HCT116 (cell line): Measurements from ENCODE around the gene SYNE1.

Experiments
- CTCF ChIP-seq, 3 experiments: fragments of 200-600 bp in 1 of 3; sonication (generic) in 1 of 3; IDR thresholded peaks in 2 of 3; conservative IDR thresholded peaks in 1 of 3; 2 replicates each; pipeline ENCODE4 v1.5.1; 2012 to 2017; ENCODE audit warnings: low read depth in 2 of 3, low read length in 2 of 3, antibody characterized with exemption in 1 of 3, borderline replicate concordance in 1 of 3, control low read depth in 1 of 3, mild to moderate bottlenecking in 1 of 3, mixed read lengths in 1 of 3, mixed run types in 1 of 3, moderate library complexity in 1 of 3; ENCODE audit not compliant: insufficient read depth in 1 of 3
- EZH2phosphoT487 ChIP-seq: fragments of 200-600 bp; IDR thresholded peaks from 2 replicates; pipeline ENCODE4 v1.6.1; 2018; ENCODE audit warnings: antibody characterized with exemption, borderline replicate concordance
- JUND ChIP-seq: IDR thresholded peaks from 2 replicates; pipeline ENCODE4 v1.6.1; 2012
- RAD21 ChIP-seq: IDR thresholded peaks from 2 replicates; pipeline ENCODE4 v1.6.1; 2012; ENCODE audit warnings: low read depth, mild to moderate bottlenecking
- SIN3A ChIP-seq: IDR thresholded peaks from 2 replicates; pipeline ENCODE4 v1.6.1; 2012; ENCODE audit warnings: low read depth
- ZFX ChIP-seq: fragments of 450-650 bp; IDR thresholded peaks from 2 replicates; pipeline ENCODE4 v1.6.1; 2017

GRCh38 chr6:152093711-152094110 lies 543.5 kb downstream of the SYNE1 start:
- TF ChIP-seq CTCF (IDR thresholded peaks at IDR 0.05 in 2 of 3, conservative IDR thresholded peaks at IDR 0.05 in 1 of 3; ENCODE audit: borderline replicate concordance in 1 of 3, insufficient read depth in 1 of 3, low read depth in 2 of 3, low read length in 2 of 3) (no peak), ZFX (no peak), JUND (no peak), SIN3A (no peak), RAD21 (no peak), EZH2phosphoT487 (no peak)
